Ishikawa (cell line): ENCODE results near the gene OPA3.

ENCODE experiments used
- CEBPB ChIP-seq: IDR thresholded peaks from 2 replicates; pipeline ENCODE4 v1.6.1; 2012
- CREB1 ChIP-seq: IDR thresholded peaks from 2 replicates; pipeline ENCODE4 v1.6.1; 2012; ENCODE audit warnings: low read depth
- EGR1 ChIP-seq: IDR thresholded peaks from 2 replicates; pipeline ENCODE4 v1.6.1; 2012
- EP300 ChIP-seq: IDR thresholded peaks from 2 replicates; pipeline ENCODE4 v1.6.1; 2012; ENCODE audit warnings: borderline replicate concordance
- FOXM1 ChIP-seq: IDR thresholded peaks from 2 replicates; pipeline ENCODE4 v1.6.1; 2012; ENCODE audit warnings: low read depth, borderline replicate concordance
- NFIC ChIP-seq: IDR thresholded peaks from 2 replicates; pipeline ENCODE4 v1.6.1; 2012
- RAD21 ChIP-seq: IDR thresholded peaks from 2 replicates; pipeline ENCODE4 v1.6.1; 2012; ENCODE audit warnings: low read depth
- TAF1 ChIP-seq: IDR thresholded peaks from 2 replicates; pipeline ENCODE4 v1.6.1; 2012; ENCODE audit warnings: low read depth, mild to moderate bottlenecking
- TCF12 ChIP-seq: IDR thresholded peaks from 2 replicates; pipeline ENCODE4 v1.6.1; 2012; ENCODE audit warnings: low read depth
- TEAD4 ChIP-seq: IDR thresholded peaks from 2 replicates; pipeline ENCODE4 v1.6.1; 2012
- YY1 ChIP-seq: IDR thresholded peaks from 2 replicates; pipeline ENCODE4 v1.6.1; 2012; ENCODE audit warnings: low read depth
- ZBTB7A ChIP-seq: IDR thresholded peaks from 2 replicates; pipeline ENCODE4 v1.6.1; 2012; ENCODE audit warnings: low read depth
- TF ChIP-seq, protein P1 (sequence below): IDR thresholded peaks from 2 replicates; pipeline ENCODE4 v1.6.1; 2012; ENCODE audit warnings: low read depth, mild to moderate bottlenecking
- TF ChIP-seq, protein P2 (sequence below): IDR thresholded peaks from 2 replicates; pipeline ENCODE4 v1.6.1; 2012
- TF ChIP-seq, protein P3 (sequence below): IDR thresholded peaks from 2 replicates; pipeline ENCODE4 v1.6.1; 2012

OPA3 gene

DNA sequence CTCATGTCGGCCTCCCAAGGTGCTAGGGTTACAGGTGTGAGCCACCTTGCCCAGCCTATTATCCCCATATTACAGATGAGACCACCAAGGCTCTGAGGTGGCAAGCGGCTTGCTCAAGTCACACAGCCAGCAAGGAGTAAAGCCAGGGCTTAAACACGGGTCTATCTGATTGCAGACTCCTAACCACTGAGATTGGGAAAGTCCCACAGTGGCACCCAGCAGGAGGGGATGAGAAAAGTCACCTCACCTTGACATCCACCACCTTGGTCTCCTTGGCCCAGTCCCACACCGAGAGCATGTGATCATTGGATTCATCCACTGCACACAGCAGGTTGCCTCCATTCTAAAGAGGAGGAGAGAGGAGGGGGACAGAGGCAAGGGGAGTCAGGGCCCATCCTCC is 45.1 kb upstream of the OPA3 start:
- TF ChIP-seq YY1 (no peak), ZBTB7A (no peak), RAD21 (no peak), EGR1 (no peak), CEBPB (no peak), CREB1 (no peak), NFIC (no peak), EP300 (no peak)
- TF ChIP-seq, protein P1, sequence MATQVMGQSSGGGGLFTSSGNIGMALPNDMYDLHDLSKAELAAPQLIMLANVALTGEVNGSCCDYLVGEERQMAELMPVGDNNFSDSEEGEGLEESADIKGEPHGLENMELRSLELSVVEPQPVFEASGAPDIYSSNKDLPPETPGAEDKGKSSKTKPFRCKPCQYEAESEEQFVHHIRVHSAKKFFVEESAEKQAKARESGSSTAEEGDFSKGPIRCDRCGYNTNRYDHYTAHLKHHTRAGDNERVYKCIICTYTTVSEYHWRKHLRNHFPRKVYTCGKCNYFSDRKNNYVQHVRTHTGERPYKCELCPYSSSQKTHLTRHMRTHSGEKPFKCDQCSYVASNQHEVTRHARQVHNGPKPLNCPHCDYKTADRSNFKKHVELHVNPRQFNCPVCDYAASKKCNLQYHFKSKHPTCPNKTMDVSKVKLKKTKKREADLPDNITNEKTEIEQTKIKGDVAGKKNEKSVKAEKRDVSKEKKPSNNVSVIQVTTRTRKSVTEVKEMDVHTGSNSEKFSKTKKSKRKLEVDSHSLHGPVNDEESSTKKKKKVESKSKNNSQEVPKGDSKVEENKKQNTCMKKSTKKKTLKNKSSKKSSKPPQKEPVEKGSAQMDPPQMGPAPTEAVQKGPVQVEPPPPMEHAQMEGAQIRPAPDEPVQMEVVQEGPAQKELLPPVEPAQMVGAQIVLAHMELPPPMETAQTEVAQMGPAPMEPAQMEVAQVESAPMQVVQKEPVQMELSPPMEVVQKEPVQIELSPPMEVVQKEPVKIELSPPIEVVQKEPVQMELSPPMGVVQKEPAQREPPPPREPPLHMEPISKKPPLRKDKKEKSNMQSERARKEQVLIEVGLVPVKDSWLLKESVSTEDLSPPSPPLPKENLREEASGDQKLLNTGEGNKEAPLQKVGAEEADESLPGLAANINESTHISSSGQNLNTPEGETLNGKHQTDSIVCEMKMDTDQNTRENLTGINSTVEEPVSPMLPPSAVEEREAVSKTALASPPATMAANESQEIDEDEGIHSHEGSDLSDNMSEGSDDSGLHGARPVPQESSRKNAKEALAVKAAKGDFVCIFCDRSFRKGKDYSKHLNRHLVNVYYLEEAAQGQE = no peak
- TF ChIP-seq, protein P2, sequence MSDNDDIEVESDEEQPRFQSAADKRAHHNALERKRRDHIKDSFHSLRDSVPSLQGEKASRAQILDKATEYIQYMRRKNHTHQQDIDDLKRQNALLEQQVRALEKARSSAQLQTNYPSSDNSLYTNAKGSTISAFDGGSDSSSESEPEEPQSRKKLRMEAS = no peak

DNA sequence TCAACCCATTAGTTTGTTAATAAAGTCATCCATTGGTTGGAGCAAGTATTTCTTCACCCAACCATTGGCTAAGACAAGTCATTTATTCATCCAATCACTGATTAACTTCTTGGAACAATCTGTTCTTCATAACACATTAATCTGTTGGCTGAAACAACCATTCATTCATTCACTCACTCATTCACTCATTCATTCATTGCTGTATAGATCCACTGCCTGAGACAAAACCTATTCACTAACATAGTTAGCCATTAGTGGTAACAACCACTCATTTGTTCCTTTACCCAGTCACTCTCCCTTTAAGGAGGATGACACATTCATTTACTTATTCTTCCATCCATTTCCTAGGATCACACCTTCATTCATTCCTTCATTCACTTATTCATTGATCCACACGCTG is 39.4 kb upstream of the OPA3 start:
- no peak for TF ChIP-seq FOXM1
- no peak for TF ChIP-seq EGR1
- TF ChIP-seq YY1 = no peak
- no peak for TF ChIP-seq TAF1
- no peak for TF ChIP-seq RAD21
- no peak for TF ChIP-seq NFIC
- no peak for TF ChIP-seq TCF12
- no peak for TF ChIP-seq TEAD4
- no peak for TF ChIP-seq CEBPB
- TF ChIP-seq, protein P2 = no peak
- TF ChIP-seq CREB1 = no peak
- TF ChIP-seq, protein P3, sequence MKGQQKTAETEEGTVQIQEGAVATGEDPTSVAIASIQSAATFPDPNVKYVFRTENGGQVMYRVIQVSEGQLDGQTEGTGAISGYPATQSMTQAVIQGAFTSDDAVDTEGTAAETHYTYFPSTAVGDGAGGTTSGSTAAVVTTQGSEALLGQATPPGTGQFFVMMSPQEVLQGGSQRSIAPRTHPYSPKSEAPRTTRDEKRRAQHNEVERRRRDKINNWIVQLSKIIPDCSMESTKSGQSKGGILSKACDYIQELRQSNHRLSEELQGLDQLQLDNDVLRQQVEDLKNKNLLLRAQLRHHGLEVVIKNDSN = no peak

DNA sequence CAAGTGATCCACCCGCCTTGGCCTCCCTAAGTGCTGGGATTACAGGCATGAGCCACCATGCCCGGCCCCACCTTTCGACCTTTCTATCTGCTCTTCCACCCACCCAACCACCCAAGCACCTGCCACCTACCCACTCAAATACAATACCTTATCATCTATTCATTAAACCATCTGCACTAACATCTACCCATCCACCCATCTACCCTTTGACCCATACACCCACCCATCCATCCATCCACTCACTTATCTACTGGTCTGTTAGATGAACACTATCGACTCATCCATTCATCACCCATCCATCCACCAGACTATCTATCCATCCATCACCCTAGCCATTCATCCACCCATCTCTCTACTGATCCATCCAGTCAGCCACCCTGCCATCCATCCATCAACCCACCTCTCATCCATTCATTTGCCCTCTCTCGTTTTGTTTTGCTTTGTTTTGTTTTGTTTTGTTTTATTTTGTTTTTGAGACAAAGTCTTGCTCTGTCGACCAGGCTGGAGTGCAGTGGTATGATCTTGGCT is 37.4 kb upstream of the OPA3 start:
- TF ChIP-seq, protein P1 = no peak
- TF ChIP-seq TEAD4 (no peak), TAF1 (no peak), CREB1 (no peak), FOXM1 (no peak), RAD21 (no peak), NFIC (no peak), ZBTB7A (no peak), TCF12 (no peak), YY1 (no peak), CEBPB (no peak), EP300 (no peak), EGR1 (no peak)
- TF ChIP-seq, protein P2 = no peak
- TF ChIP-seq, protein P3 = no peak

DNA sequence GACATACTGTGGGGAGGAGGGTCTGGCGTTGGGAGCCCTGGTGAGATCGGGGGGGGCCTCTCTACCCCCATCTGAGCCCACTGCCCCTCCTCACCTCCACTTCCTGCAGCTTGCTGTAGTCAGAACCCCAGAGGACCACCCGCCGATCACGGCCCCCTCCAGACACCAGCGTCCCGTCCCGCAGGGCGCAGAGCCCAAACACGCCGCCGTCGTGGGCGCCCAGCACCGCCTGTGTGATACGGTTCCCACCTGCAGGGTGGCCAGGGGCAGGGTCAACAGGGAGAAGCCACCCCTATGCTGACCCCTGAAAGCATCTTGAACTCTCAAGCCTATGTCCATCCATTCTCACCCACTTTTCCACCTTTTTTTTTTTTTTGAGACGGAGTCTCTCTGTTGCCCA is 36.8 kb upstream of the OPA3 start:
- TF ChIP-seq TAF1 = no peak
- no peak for TF ChIP-seq TEAD4
- TF ChIP-seq NFIC = no peak
- no peak for TF ChIP-seq RAD21
- TF ChIP-seq TCF12 = no peak
- TF ChIP-seq, protein P1 = no peak
- TF ChIP-seq FOXM1 = no peak
- TF ChIP-seq, protein P2 = no peak
- no peak for TF ChIP-seq CREB1
- no peak for TF ChIP-seq EGR1
- TF ChIP-seq EP300 = no peak
- TF ChIP-seq ZBTB7A = no peak
